Measurements from ENCODE around the gene BHLHE23.

DNA sequence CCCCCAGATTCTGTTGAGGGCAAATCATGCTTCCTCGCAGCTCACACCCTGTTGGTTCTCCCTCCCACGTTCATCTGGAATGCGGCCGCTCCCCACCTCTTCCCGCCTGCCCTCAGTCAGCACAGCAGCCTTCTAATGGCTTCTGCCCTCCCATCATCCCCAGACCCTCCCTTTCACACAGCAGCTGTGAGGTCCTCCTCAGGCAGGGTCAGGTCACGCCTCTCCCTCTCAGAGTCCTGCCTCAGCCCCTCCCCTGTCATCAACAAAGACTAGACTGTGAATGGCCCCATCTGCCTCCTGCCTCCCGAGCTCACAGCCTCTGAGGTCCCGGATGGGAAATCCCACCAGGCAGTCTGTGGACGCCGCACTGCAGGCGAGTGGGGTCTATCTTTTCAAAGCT is 7.9 kb upstream of the BHLHE23 start:
- TF ChIP-seq, protein P1, sequence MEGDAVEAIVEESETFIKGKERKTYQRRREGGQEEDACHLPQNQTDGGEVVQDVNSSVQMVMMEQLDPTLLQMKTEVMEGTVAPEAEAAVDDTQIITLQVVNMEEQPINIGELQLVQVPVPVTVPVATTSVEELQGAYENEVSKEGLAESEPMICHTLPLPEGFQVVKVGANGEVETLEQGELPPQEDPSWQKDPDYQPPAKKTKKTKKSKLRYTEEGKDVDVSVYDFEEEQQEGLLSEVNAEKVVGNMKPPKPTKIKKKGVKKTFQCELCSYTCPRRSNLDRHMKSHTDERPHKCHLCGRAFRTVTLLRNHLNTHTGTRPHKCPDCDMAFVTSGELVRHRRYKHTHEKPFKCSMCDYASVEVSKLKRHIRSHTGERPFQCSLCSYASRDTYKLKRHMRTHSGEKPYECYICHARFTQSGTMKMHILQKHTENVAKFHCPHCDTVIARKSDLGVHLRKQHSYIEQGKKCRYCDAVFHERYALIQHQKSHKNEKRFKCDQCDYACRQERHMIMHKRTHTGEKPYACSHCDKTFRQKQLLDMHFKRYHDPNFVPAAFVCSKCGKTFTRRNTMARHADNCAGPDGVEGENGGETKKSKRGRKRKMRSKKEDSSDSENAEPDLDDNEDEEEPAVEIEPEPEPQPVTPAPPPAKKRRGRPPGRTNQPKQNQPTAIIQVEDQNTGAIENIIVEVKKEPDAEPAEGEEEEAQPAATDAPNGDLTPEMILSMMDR (IDR thresholded peaks at IDR 0.05), result no peak
- no peak for TF ChIP-seq POLR2A (IDR thresholded peaks at IDR 0.05)

Measured in prostate gland (tissue), 2 donors.